HEK293 (cell line): ENCODE data around the gene PRPF4.

ENCODE experiments used
- CTCF ChIP-seq: fragments of 450-650 bp; formaldehyde crosslinking; IDR thresholded peaks from 2 replicates; pipeline ENCODE4 v1.5.1; 2016; ENCODE audit warnings: missing biosample characterization, missing genetic modification characterization
- GLI4 ChIP-seq: fragments of 450-650 bp; formaldehyde crosslinking; IDR thresholded peaks from 2 replicates; pipeline ENCODE4 v1.5.1; 2016; ENCODE audit warnings: missing biosample characterization, missing genetic modification characterization
- PATZ1 ChIP-seq: fragments of 450-650 bp; formaldehyde crosslinking; IDR thresholded peaks from 2 replicates; pipeline ENCODE4 v1.5.1; 2016; ENCODE audit warnings: missing biosample characterization, missing genetic modification characterization
- REST ChIP-seq: fragments of 450-650 bp; formaldehyde crosslinking; IDR thresholded peaks from 2 replicates; pipeline ENCODE4 v1.5.1; 2016; ENCODE audit warnings: missing biosample characterization, missing genetic modification characterization
- ZBTB10 ChIP-seq: fragments of 450-650 bp; formaldehyde crosslinking; IDR thresholded peaks from 2 replicates; pipeline ENCODE4 v1.5.1; 2016; ENCODE audit warnings: missing biosample characterization, missing genetic modification characterization
- ZFP3 ChIP-seq: fragments of 450-650 bp; formaldehyde crosslinking; IDR thresholded peaks from 2 replicates; pipeline ENCODE4 v1.5.1; 2016; ENCODE audit warnings: low read depth, missing biosample characterization, missing genetic modification characterization
- ZNF121 ChIP-seq: fragments of 450-650 bp; formaldehyde crosslinking; IDR thresholded peaks from 2 replicates; pipeline ENCODE4 v1.5.1; 2016; ENCODE audit warnings: missing biosample characterization, missing genetic modification characterization
- ZNF26 ChIP-seq: fragments of 450-650 bp; formaldehyde crosslinking; IDR thresholded peaks from 2 replicates; pipeline ENCODE4 v1.5.1; 2016; ENCODE audit warnings: missing biosample characterization, missing genetic modification characterization
- ZNF266 ChIP-seq: fragments of 450-650 bp; formaldehyde crosslinking; IDR thresholded peaks from 2 replicates; pipeline ENCODE4 v1.5.1; 2016; ENCODE audit warnings: missing biosample characterization, missing genetic modification characterization, low read depth
- ZNF335 ChIP-seq: fragments of 450-650 bp; formaldehyde crosslinking; conservative IDR thresholded peaks from 2 replicates; pipeline ENCODE4 v1.5.1; 2016; ENCODE audit warnings: missing biosample characterization, missing genetic modification characterization
- ZNF449 ChIP-seq: fragments of 450-650 bp; formaldehyde crosslinking; IDR thresholded peaks from 2 replicates; pipeline ENCODE4 v1.5.1; 2017; ENCODE audit warnings: missing biosample characterization, mild to moderate bottlenecking, missing genetic modification characterization, moderate library complexity
- ZNF704 ChIP-seq: fragments of 450-650 bp; formaldehyde crosslinking; IDR thresholded peaks from 2 replicates; pipeline ENCODE4 v1.5.1; 2016; ENCODE audit warnings: missing biosample characterization, missing genetic modification characterization

- TF ChIP-seq CTCF (tag by site-specific recombination), result no peak
- TF ChIP-seq PATZ1, result no peak
- TF ChIP-seq ZNF266 (tag by site-specific recombination), result no peak
- TF ChIP-seq ZFP3, result no peak
- no peak for TF ChIP-seq ZNF121
- TF ChIP-seq ZBTB10 (tag by site-specific recombination), result no peak
- TF ChIP-seq ZNF335 (tag by site-specific recombination), result no peak
- TF ChIP-seq ZNF449 (tag by site-specific recombination), result no peak
- TF ChIP-seq GLI4 (tag by site-specific recombination), result no peak
- TF ChIP-seq ZNF26, result no peak
- no peak for TF ChIP-seq ZNF704 (tag by site-specific recombination)
- TF ChIP-seq REST (tag by site-specific recombination), result no peak
Measured at GRCh38 chr9:113319054-113319453, 43.6 kb downstream of the PRPF4 start.
